ENCODE measurements around the gene FNDC5.

Gene FNDC5

GRCh38 chr1:32884032-32884372 lies 13.3 kb upstream of the FNDC5 start:
- H3K36me3 ChIP-seq (ENCODE audit: control insufficient read depth, insufficient read depth, low read length) = no peaks in the 10 kb centered on the region
- TF ChIP-seq CTCF (IDR thresholded peaks at IDR 0.05; ENCODE audit: insufficient read depth, low read length, poor library complexity, severe bottlenecking) = no peak
- H3K27me3 ChIP-seq (replicated peaks; ENCODE audit: control insufficient read depth, insufficient read depth, low read length) = peaks cover 4% of the 10 kb centered on the region
- no peak overlapping the region for H3K4me3 ChIP-seq (replicated peaks; ENCODE audit: low read depth, low read length)
- DNase-seq (ENCODE audit: extremely low read depth, insufficient read length) = no peak

GRCh38 chr1:32883338-32884031 lies 12.8 kb upstream of the FNDC5 start:
- H3K4me3 ChIP-seq (replicated peaks; ENCODE audit: low read depth, low read length) = no peak overlapping the region
- TF ChIP-seq CTCF (IDR thresholded peaks at IDR 0.05; ENCODE audit: insufficient read depth, low read length, poor library complexity, severe bottlenecking) = no peak
- DNase-seq (ENCODE audit: extremely low read depth, insufficient read length) = no peak
- no peaks in the 10 kb centered on the region for H3K36me3 ChIP-seq (ENCODE audit: control insufficient read depth, insufficient read depth, low read length)
- H3K27me3 ChIP-seq (replicated peaks; ENCODE audit: control insufficient read depth, insufficient read depth, low read length) = peaks cover 4% of the 10 kb centered on the region

GRCh38 chr1:32881871-32882850 lies 11.4 kb upstream of the FNDC5 start:
- Histone ChIP-seq H3K36me3 (ENCODE audit: control insufficient read depth, insufficient read depth, low read length) (no peaks in the 10 kb centered on the region), H3K4me3 (replicated peaks; ENCODE audit: low read depth, low read length) (no peak overlapping the region), H3K27me3 (replicated peaks; ENCODE audit: control insufficient read depth, insufficient read depth, low read length) (no peaks in the 10 kb centered on the region; the same call in none of the 2 replicates)
- no peak for DNase-seq (ENCODE audit: extremely low read depth, insufficient read length)
- TF ChIP-seq CTCF (IDR thresholded peaks at IDR 0.05; ENCODE audit: insufficient read depth, low read length, poor library complexity, severe bottlenecking) = no peak

GRCh38 chr1:32881291-32881690 lies 10.6 kb upstream of the FNDC5 start:
- no peak for DNase-seq (ENCODE audit: extremely low read depth, insufficient read length)
- H3K27me3 ChIP-seq (replicated peaks; ENCODE audit: control insufficient read depth, insufficient read depth, low read length) = no peaks in the 10 kb centered on the region; the same call in none of the 2 replicates
- H3K4me3 ChIP-seq (replicated peaks; ENCODE audit: low read depth, low read length) = no peak overlapping the region
- H3K36me3 ChIP-seq (ENCODE audit: control insufficient read depth, insufficient read depth, low read length) = no peaks in the 10 kb centered on the region
- TF ChIP-seq CTCF (IDR thresholded peaks at IDR 0.05; ENCODE audit: insufficient read depth, low read length, poor library complexity, severe bottlenecking) = no peak

- no peaks in the 10 kb centered on the region for H3K36me3 ChIP-seq (ENCODE audit: control insufficient read depth, insufficient read depth, low read length)
- no peak for TF ChIP-seq CTCF (IDR thresholded peaks at IDR 0.05; ENCODE audit: insufficient read depth, low read length, poor library complexity, severe bottlenecking)
- no peaks in the 10 kb centered on the region; the same call in 1 of the 2 replicates for H3K27me3 ChIP-seq (replicated peaks; ENCODE audit: control insufficient read depth, insufficient read depth, low read length)
- DNase-seq (ENCODE audit: extremely low read depth, insufficient read length) = no peak
- H3K4me3 ChIP-seq (replicated peaks; ENCODE audit: low read depth, low read length) = no peak overlapping the region
Measured at GRCh38 chr1:32878637-32879041, 7.9 kb upstream of the FNDC5 start.

Data from GM06990 (cell line).